Neuronal stem cell (in vitro differentiated cells): ENCODE data around the gene GJC1.

Source experiments
- DNase-seq: peaks from one replicate; pipeline ENCODE4 v3.0.0-alpha.2; 2013; ENCODE audit warnings: low spot score
- H2AFZ ChIP-seq: one replicate; pipeline ENCODE4 v1.6.1; 2013; ENCODE audit warnings: mild to moderate bottlenecking, low read length, inconsistent platforms
- H2AK5ac ChIP-seq: 2 replicates; pipeline ENCODE4 v1.6.1; 2013; ENCODE audit warnings: low read depth, mild to moderate bottlenecking, inconsistent platforms, low read length, moderate library complexity, mixed read lengths
- H2BK120ac ChIP-seq: 2 replicates; pipeline ENCODE4 v1.6.1; 2013; ENCODE audit warnings: low read depth, mild to moderate bottlenecking, inconsistent platforms, low read length, moderate library complexity, mixed read lengths
- H2BK12ac ChIP-seq: one replicate; pipeline ENCODE4 v1.6.1; 2013; ENCODE audit warnings: low read length, inconsistent platforms
- H2BK15ac ChIP-seq: 2 replicates; pipeline ENCODE4 v1.6.1; 2013; ENCODE audit warnings: mild to moderate bottlenecking, low read length, inconsistent platforms, mixed read lengths
- H2BK5ac ChIP-seq: one replicate; pipeline ENCODE4 v1.6.1; 2013; ENCODE audit warnings: inconsistent platforms, mild to moderate bottlenecking, low read length, moderate library complexity
- H3K14ac ChIP-seq: one replicate; pipeline ENCODE4 v1.6.1; 2013; ENCODE audit warnings: low read length, inconsistent platforms
- H3K18ac ChIP-seq: 2 replicates; pipeline ENCODE4 v1.6.1; 2013; ENCODE audit warnings: low read length, inconsistent platforms
- H3K23ac ChIP-seq: 2 replicates; pipeline ENCODE4 v1.6.1; 2013; ENCODE audit warnings: low read depth, mild to moderate bottlenecking, mixed read lengths, low read length, inconsistent platforms; ENCODE audit not compliant: poor library complexity
- H3K27ac ChIP-seq: replicated peaks from 3 replicates; pipeline ENCODE4 v1.5.1; 2013; ENCODE audit warnings: low read length, inconsistent platforms
- H3K27me3 ChIP-seq, 3 experiments: 2 replicates each; pipeline ENCODE4 v1.6.1; 2013; ENCODE audit warnings: low read length in 3 of 3, mild to moderate bottlenecking in 2 of 3, inconsistent platforms in 1 of 3, low read depth in 1 of 3, mixed read lengths in 1 of 3, moderate library complexity in 1 of 3; ENCODE audit not compliant: control insufficient read depth in 3 of 3, insufficient read depth in 3 of 3
- H3K36me3 ChIP-seq, 2 donors: replicated peaks in 1 of 2; 2 replicates each; pipeline ENCODE4 v1.6.1; 2013; ENCODE audit warnings: low read length in 2 of 2; ENCODE audit not compliant: control insufficient read depth in 2 of 2, insufficient read depth in 2 of 2
- H3K4ac ChIP-seq: 2 replicates; pipeline ENCODE4 v1.6.1; 2013; ENCODE audit warnings: inconsistent platforms, mild to moderate bottlenecking, low read length, moderate library complexity
- H3K4me1 ChIP-seq, 2 donors: 1 replicate in 1 of 2; 2 replicates in 1 of 2; pipeline ENCODE4 v1.6.1; 2013; ENCODE audit warnings: low read length in 2 of 2, low read depth in 1 of 2; ENCODE audit not compliant: control insufficient read depth in 2 of 2, insufficient read depth in 1 of 2
- H3K4me2 ChIP-seq: one replicate; pipeline ENCODE4 v1.6.1; 2013; ENCODE audit warnings: mild to moderate bottlenecking, low read length, inconsistent platforms; ENCODE audit not compliant: insufficient read depth, poor library complexity, severe bottlenecking
- H3K4me3 ChIP-seq, 2 donors: 2 replicates each; pipeline ENCODE4 v1.5.1; 2013; ENCODE audit warnings: low read length in 2 of 2, mild to moderate bottlenecking in 2 of 2, inconsistent platforms in 1 of 2, moderate library complexity in 1 of 2
- H3K79me1 ChIP-seq: one replicate; pipeline ENCODE4 v1.6.1; 2013; ENCODE audit warnings: low read depth, mild to moderate bottlenecking, inconsistent platforms, low read length, moderate library complexity
- H3K9ac ChIP-seq: one replicate; pipeline ENCODE4 v1.6.1; 2013; ENCODE audit warnings: mild to moderate bottlenecking, low read depth, low read length, inconsistent platforms; ENCODE audit not compliant: poor library complexity
- H3K9me3 ChIP-seq, 2 donors: replicated peaks in 1 of 2; 2 replicates each; pipeline versions ENCODE3 to v1.6.1; 2013; ENCODE audit warnings: low read length in 2 of 2, mild to moderate bottlenecking in 2 of 2, inconsistent platforms in 1 of 2, low read depth in 1 of 2, mixed read lengths in 1 of 2, moderate library complexity in 1 of 2; ENCODE audit not compliant: control insufficient read depth in 2 of 2, insufficient read depth in 1 of 2
- H4K8ac ChIP-seq: one replicate; pipeline ENCODE4 v1.6.1; 2013; ENCODE audit warnings: low read depth, mild to moderate bottlenecking, inconsistent platforms, low read length, moderate library complexity
- H4K91ac ChIP-seq: one replicate; pipeline ENCODE4 v1.6.1; 2013; ENCODE audit warnings: low read length, low read depth, mild to moderate bottlenecking, inconsistent platforms; ENCODE audit not compliant: poor library complexity
- WGBS, 2 donors: extraction: QIAGEN DNeasy Blood & Tissue Kit; methylation state at CpG; one replicate each; pipeline ENCODE4 v1.1.7; 2013; ENCODE audit warnings: missing lambda C conversion rate in 2 of 2, mixed read lengths in 1 of 2; ENCODE audit not compliant: insufficient read length in 2 of 2, insufficient replicate concordance in 1 of 2; ENCODE audit errors: extremely low coverage in 2 of 2; 5-methylcytosine and 5-hydroxymethylcytosine counted together

GJC1 gene

DNA sequence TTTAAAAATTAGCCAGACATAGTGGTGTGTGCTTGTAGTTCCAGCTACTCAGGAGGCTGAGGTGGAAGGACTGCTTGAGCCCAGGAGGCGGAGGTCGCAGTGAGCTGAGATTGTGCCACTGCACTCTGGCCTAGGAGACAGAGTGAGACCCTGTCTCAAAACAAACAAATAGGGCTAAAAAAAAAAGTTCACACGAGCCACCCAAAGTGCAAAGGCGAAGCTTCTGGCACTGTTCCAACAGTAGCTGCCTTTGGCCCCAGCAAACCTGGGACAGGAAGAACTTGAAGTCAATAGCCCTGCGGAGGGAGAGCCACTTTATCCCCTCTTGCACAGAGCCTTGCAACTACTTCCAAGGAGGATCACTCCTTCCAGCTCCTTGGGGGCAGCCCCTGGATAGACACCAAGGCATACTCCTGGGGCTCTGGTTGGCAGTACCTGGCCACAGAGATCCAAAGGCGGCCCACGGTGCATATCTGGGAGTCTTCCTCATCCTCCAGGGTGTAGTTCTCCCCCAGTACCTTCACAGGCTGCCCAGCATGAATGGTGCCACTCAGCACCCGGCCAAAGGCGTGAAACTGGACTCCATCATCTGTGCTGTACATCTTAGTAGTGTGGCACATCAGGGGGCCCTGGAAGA, 32.3 kb upstream of the GJC1 start:
- H3K14ac ChIP-seq: no peak overlapping the region
- DNase-seq: no peak
- no peak overlapping the region for H3K23ac ChIP-seq
- H2AFZ ChIP-seq: no peak overlapping the region
- no peak overlapping the region for H3K27ac ChIP-seq
- no CpG with 5 or more reads among the region's 9 CpGs for WGBS, 2 donors
- no peak overlapping the region for H3K9ac ChIP-seq
- H3K4me3 ChIP-seq: no peak overlapping the region
- no peak overlapping the region for H3K4ac ChIP-seq
- H4K91ac ChIP-seq: no peak overlapping the region
- peaks cover 52 to 96% of the 10 kb centered on the region in 2 donors for H3K36me3 ChIP-seq
- H3K79me1 ChIP-seq: no peaks in the 10 kb centered on the region
- H3K18ac ChIP-seq: no peak overlapping the region
- H3K4me2 ChIP-seq: no peak overlapping the region
- no peak overlapping the region for H2BK12ac ChIP-seq
- H3K4me1 ChIP-seq: no peaks in the 10 kb centered on the region
- no peak overlapping the region for H2AK5ac ChIP-seq
- H2BK5ac ChIP-seq: no peak overlapping the region
- no peaks in the 10 kb centered on the region for H3K9me3 ChIP-seq
- no peak overlapping the region for H2BK120ac ChIP-seq
- no peaks in the 10 kb centered on the region for H3K27me3 ChIP-seq
- H4K8ac ChIP-seq: no peak overlapping the region
- H2BK15ac ChIP-seq: no peak overlapping the region

DNA sequence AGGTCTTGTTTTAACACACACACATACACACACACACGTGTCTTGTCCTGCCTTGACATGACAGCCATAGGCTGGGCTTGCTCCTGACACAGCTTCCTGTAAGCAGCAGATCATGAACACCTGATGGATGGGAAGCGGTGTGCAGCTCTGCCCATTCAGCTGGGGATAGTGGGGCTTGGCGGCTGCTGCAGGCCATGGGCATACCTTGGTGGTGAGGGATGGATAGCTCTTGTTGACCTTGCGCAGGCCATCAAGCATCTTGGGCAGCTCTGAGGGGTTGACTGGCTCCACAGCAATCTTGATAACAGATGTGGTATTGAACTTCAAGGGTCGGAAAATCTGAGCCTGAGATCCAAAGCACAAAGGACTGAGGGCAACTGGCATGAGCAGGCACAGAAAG, 29.6 kb upstream of the GJC1 start:
- no peaks in the 10 kb centered on the region for H3K27me3 ChIP-seq
- no peak overlapping the region for H4K8ac ChIP-seq
- no CpG with 5 or more reads among the region's 5 CpGs for WGBS, 2 donors
- H3K4me1 ChIP-seq: no peaks in the 10 kb centered on the region
- H2AK5ac ChIP-seq: no peak overlapping the region
- peak overlapping the region in 1 of 2 donors; percentile 10 for H3K4me3 ChIP-seq
- no peak overlapping the region for H2BK5ac ChIP-seq
- H2AFZ ChIP-seq: no peak overlapping the region
- no peak overlapping the region for H3K9ac ChIP-seq
- no peak overlapping the region for H3K4me2 ChIP-seq
- no peak overlapping the region for H3K27ac ChIP-seq
- no peak overlapping the region for H3K14ac ChIP-seq
- no peak overlapping the region for H2BK15ac ChIP-seq
- no peak overlapping the region for H2BK120ac ChIP-seq
- H3K9me3 ChIP-seq: no peaks in the 10 kb centered on the region
- H3K36me3 ChIP-seq: peaks cover 59 to 97% of the 10 kb centered on the region in 2 donors
- no peak overlapping the region for H3K18ac ChIP-seq
- no peak overlapping the region for H2BK12ac ChIP-seq
- no peak for DNase-seq
- H3K23ac ChIP-seq: no peak overlapping the region
- H3K79me1 ChIP-seq: no peaks in the 10 kb centered on the region
- H4K91ac ChIP-seq: no peak overlapping the region
- H3K4ac ChIP-seq: no peak overlapping the region

DNA sequence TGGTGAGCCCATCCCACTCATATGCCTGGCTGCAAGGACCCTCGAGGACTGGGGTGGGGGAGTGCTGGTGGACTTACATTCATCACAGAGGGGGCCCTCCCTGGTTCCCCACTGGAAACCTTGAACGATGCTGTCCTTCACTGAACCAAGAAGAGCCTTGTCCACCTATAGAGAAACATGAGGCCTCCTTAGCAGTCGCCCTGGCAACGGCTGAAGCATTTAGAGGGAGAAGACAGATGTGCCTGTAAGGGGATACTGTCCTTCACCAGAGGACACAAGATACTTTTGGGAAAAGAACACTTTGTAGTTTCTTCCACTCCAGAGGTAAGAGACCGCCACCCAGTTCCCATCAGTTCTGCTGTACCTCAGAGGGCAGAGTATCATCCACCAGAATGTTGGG, 24.1 kb upstream of the GJC1 start:
- H3K9ac ChIP-seq: no peak overlapping the region
- H3K23ac ChIP-seq: no peak overlapping the region
- H3K27me3 ChIP-seq: no peaks in the 10 kb centered on the region
- H2BK5ac ChIP-seq: no peak overlapping the region
- no peaks in the 10 kb centered on the region for H3K9me3 ChIP-seq
- H3K14ac ChIP-seq: no peak overlapping the region
- H2BK120ac ChIP-seq: no peak overlapping the region
- no peak overlapping the region for H3K4ac ChIP-seq
- H3K4me1 ChIP-seq: peaks cover 0 to 2% of the 10 kb centered on the region in 2 donors
- DNase-seq: no peak
- no CpG with 5 or more reads among the region's 5 CpGs for WGBS, 2 donors
- no peak overlapping the region for H3K27ac ChIP-seq
- H2AK5ac ChIP-seq: no peak overlapping the region
- H3K79me1 ChIP-seq: no peaks in the 10 kb centered on the region
- H3K18ac ChIP-seq: no peak overlapping the region
- no peak overlapping the region for H4K91ac ChIP-seq
- no peak overlapping the region for H3K4me3 ChIP-seq
- peaks cover 61 to 95% of the 10 kb centered on the region in 2 donors for H3K36me3 ChIP-seq
- no peak overlapping the region for H2AFZ ChIP-seq
- H2BK12ac ChIP-seq: no peak overlapping the region
- H3K4me2 ChIP-seq: no peak overlapping the region
- no peak overlapping the region for H4K8ac ChIP-seq
- no peak overlapping the region for H2BK15ac ChIP-seq

DNA sequence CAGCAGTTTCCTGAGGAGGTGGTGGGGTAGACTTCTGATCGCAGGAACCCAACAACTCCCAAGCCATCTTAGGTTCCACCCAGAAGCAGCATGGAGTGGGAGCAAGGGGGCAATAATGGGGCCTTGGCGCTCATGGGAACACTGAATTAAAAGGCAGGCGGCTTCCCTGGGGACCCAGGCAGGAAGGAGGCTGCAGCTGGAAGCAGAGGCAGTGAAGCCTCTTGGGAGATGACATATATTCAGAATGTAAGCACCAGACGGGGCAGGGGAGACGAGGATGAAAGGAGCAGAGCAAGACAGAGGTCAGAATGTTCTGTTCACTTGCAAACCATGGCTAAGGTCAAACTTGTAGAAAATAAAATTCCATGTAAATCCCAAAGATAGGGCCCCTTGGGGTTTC, 20.5 kb upstream of the GJC1 start:
- H3K4me2 ChIP-seq: no peak overlapping the region
- H3K4me1 ChIP-seq: peaks cover 0 to 2% of the 10 kb centered on the region in 2 donors
- H2AK5ac ChIP-seq: no peak overlapping the region
- DNase-seq: no peak
- no peak overlapping the region for H2BK5ac ChIP-seq
- H4K8ac ChIP-seq: no peak overlapping the region
- H3K27ac ChIP-seq: no peak overlapping the region
- no peak overlapping the region for H2BK120ac ChIP-seq
- no peaks in the 10 kb centered on the region for H3K27me3 ChIP-seq
- H3K79me1 ChIP-seq: no peaks in the 10 kb centered on the region
- H2AFZ ChIP-seq: no peak overlapping the region
- no peak overlapping the region for H3K4ac ChIP-seq
- H3K14ac ChIP-seq: no peak overlapping the region
- no peak overlapping the region for H3K4me3 ChIP-seq
- H3K9me3 ChIP-seq: no peaks in the 10 kb centered on the region
- no peak overlapping the region for H3K18ac ChIP-seq
- no peak overlapping the region for H2BK12ac ChIP-seq
- H2BK15ac ChIP-seq: no peak overlapping the region
- H4K91ac ChIP-seq: no peak overlapping the region
- H3K23ac ChIP-seq: no peak overlapping the region
- no CpG with 5 or more reads among the region's 5 CpGs for WGBS, 2 donors
- no peak overlapping the region for H3K9ac ChIP-seq
- H3K36me3 ChIP-seq: peaks cover 39 to 69% of the 10 kb centered on the region in 2 donors
